Colon (tissue), 2 donors: ENCODE results near the gene UBE2D3.
"Not testable (repeated sequence)": the region's sequence is repeated elsewhere in the genome, so short reads cannot be mapped to it uniquely, and the experiment has no call there.

Source experiments
- FAIRE-seq: peaks from 2 replicates; lab custom pipeline; 2012; peaks lifted over from hg19 to GRCh38; lab: Jason Lieb, UNC
- donor health status: control.
- donor health status: control.

Gene UBE2D3

GRCh38 chr4:102826890-102827673 lies at the start of gene UBE2D3:
UBE2D3 (minus strand) TSS chr4:102827551; CDS start chr4:102826508, 1,043 bp downstream.
- no peak for FAIRE-seq

GRCh38 chr4:102871772-102872171 lies 44.4 kb upstream of the UBE2D3 start:
- FAIRE-seq = no peak

- FAIRE-seq = no peak
These were observed 42.3 kb upstream of the UBE2D3 start for GRCh38 chr4:102869569-102870197.

- FAIRE-seq = no peak
These were observed 41.6 kb upstream of the UBE2D3 start, which contains the start of gene CISD2 for GRCh38 chr4:102868781-102869568. CISD2 (plus strand) TSS chr4:102868992; CDS start chr4:102869085, 93 bp downstream.

- no peak for FAIRE-seq
These were observed 40.9 kb upstream of the UBE2D3 start for GRCh38 chr4:102868153-102868780.

GRCh38 chr4:102867278-102868152 lies 40.2 kb upstream of the UBE2D3 start:
- FAIRE-seq = no peak

GRCh38 chr4:102865327-102865726 lies 38.0 kb upstream of the UBE2D3 start:
- FAIRE-seq = not testable (repeated sequence)

GRCh38 chr4:102862747-102863146 lies 35.4 kb upstream of the UBE2D3 start:
- FAIRE-seq = no peak

- FAIRE-seq = peak; percentile 28
These were observed 34.7 kb upstream of the UBE2D3 start for GRCh38 chr4:102862016-102862415.

GRCh38 chr4:102860611-102861324 lies 33.4 kb upstream of the UBE2D3 start:
- no peak for FAIRE-seq

- FAIRE-seq = no peak
These were observed 31.6 kb upstream of the UBE2D3 start for GRCh38 chr4:102858828-102859464.

- no peak for FAIRE-seq
These were observed 23.0 kb upstream of the UBE2D3 start for GRCh38 chr4:102850370-102850769.

- FAIRE-seq = no peak
These were observed 22.3 kb upstream of the UBE2D3 start for GRCh38 chr4:102849579-102850104.

GRCh38 chr4:102847687-102848086 lies 20.3 kb upstream of the UBE2D3 start:
- FAIRE-seq = no peak

- no peak for FAIRE-seq
These were observed 16.6 kb upstream of the UBE2D3 start for GRCh38 chr4:102843938-102844337.

GRCh38 chr4:102843273-102843672 lies 15.9 kb upstream of the UBE2D3 start:
- FAIRE-seq = no peak

GRCh38 chr4:102842367-102842766 lies 15.0 kb upstream of the UBE2D3 start:
- FAIRE-seq = no peak

GRCh38 chr4:102836596-102836995 lies 9.2 kb upstream of the UBE2D3 start:
- FAIRE-seq = no peak

GRCh38 chr4:102832667-102833066 lies 5.3 kb upstream of the UBE2D3 start:
- FAIRE-seq = no peak

- no peak for FAIRE-seq
These were observed 4.8 kb upstream of the UBE2D3 start for GRCh38 chr4:102832105-102832504.
